OCI-LY7 (cell line): ENCODE results near the gene EPB41.

Source experiments
- EZH2phosphoT487 ChIP-seq: fragments of 200-600 bp; sonication (generic); IDR thresholded peaks from 2 replicates; pipeline ENCODE4 v1.6.1; 2018; ENCODE audit warnings: low read depth, borderline replicate concordance, mild to moderate bottlenecking, mixed run types, antibody characterized with exemption, low read length, moderate library complexity, mixed read lengths
- TF ChIP-seq, protein P1 (sequence below): fragments of 200-600 bp; sonication (generic); conservative IDR thresholded peaks from 2 replicates; pipeline ENCODE4 v1.5.1; 2014; ENCODE audit warnings: mild to moderate bottlenecking, antibody characterized with exemption, low read length, moderate library complexity, mixed read lengths

- TF ChIP-seq, protein P1, sequence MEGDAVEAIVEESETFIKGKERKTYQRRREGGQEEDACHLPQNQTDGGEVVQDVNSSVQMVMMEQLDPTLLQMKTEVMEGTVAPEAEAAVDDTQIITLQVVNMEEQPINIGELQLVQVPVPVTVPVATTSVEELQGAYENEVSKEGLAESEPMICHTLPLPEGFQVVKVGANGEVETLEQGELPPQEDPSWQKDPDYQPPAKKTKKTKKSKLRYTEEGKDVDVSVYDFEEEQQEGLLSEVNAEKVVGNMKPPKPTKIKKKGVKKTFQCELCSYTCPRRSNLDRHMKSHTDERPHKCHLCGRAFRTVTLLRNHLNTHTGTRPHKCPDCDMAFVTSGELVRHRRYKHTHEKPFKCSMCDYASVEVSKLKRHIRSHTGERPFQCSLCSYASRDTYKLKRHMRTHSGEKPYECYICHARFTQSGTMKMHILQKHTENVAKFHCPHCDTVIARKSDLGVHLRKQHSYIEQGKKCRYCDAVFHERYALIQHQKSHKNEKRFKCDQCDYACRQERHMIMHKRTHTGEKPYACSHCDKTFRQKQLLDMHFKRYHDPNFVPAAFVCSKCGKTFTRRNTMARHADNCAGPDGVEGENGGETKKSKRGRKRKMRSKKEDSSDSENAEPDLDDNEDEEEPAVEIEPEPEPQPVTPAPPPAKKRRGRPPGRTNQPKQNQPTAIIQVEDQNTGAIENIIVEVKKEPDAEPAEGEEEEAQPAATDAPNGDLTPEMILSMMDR, result no peak
- TF ChIP-seq EZH2phosphoT487, result no peak
Observed at GRCh38 chr1:28894785-28895184, 19.6 kb upstream of the EPB41 start.
